K562 (cell line): ENCODE data around the gene VPS18. TPM values are rescaled to one million over a fixed set of nuclear protein-coding genes. Genes with fewer than 3 reads are reported as not detected.
A peak's percentile ranks its signal among the peaks of the same experiment; 100 is the strongest.

Experiments used
- ATAC-seq: fragments of 200-7000 bp; cut with Tn5 transposase; 3 replicates; pipeline ENCODE4 v1.9.1; 2020; ENCODE audit warnings: moderate library complexity
- BruUV-seq: library from RNA; stranded (reverse); fragments of 400-500 nt; replicated peaks from 2 replicates; lab custom pipeline; 2021; lab: Mats Ljungman, UMichigan
- CTCF ChIA-PET: fragments of 300-600 bp; formaldehyde crosslinking; extraction: SDS; loops from one replicate; lab custom pipeline; 2021; ENCODE audit warnings: low intra/inter-chr PET ratio; lab: Yijun Ruan, JAX
- POLR2A ChIA-PET: fragments of 300-600, 350-650 bp; sonication (Branson Sonifier 250); formaldehyde crosslinking; extraction: SDS; loops from one replicate; lab custom pipeline; 2021; ENCODE audit warnings: antibody characterized with exemption, inconsistent platforms; lab: Yijun Ruan, JAX
- DNase-seq, 4 experiments: peaks; one replicate each; pipeline versions ENCODE4 v3.0.0 to v3.0.0-alpha.2; 2011 to 2018; ENCODE audit warnings: low spot score in 3 of 4, mixed read lengths in 3 of 4; ENCODE audit errors: extremely low read depth in 1 of 4
- FAIRE-seq: peaks from 2 replicates; lab custom pipeline; 2011; peaks lifted over from hg19 to GRCh38; lab: Jason Lieb, UNC
- H2AFZ ChIP-seq: 2 replicates; pipeline ENCODE4 v1.6.0; 2011; ENCODE audit warnings: low read depth, low read length, control low read depth, inconsistent platforms
- H3K27ac ChIP-seq: fragments of 200-600 bp; 3 replicates; pipeline ENCODE4 v1.8.0; 2011; ENCODE audit warnings: low read depth, mild to moderate bottlenecking, control low read depth, inconsistent platforms, low read length, moderate library complexity, mixed read lengths; ENCODE audit errors: extremely low read depth
- H3K27me3 ChIP-seq, 2 experiments: fragments of 300-600 bp in 1 of 2; 2 replicates in 1 of 2; 3 replicates in 1 of 2; pipeline versions ENCODE4 v1.6.0 to v1.8.0; 2011; ENCODE audit warnings: inconsistent platforms in 2 of 2, low read length in 2 of 2, mild to moderate bottlenecking in 1 of 2, mixed read lengths in 1 of 2, moderate library complexity in 1 of 2; ENCODE audit not compliant: control insufficient read depth in 2 of 2, insufficient read depth in 2 of 2
- H3K36me3 ChIP-seq: fragments of 300-600 bp; 3 replicates; pipeline ENCODE4 v1.8.0; 2011; ENCODE audit warnings: mild to moderate bottlenecking, low read length, inconsistent platforms; ENCODE audit not compliant: control insufficient read depth, insufficient read depth
- H3K4me1 ChIP-seq, 2 experiments: fragments of 200-600 bp in 1 of 2; replicated peaks in 1 of 2; 2 replicates in 1 of 2; 3 replicates in 1 of 2; pipeline versions ENCODE4 v1.5.1 to v1.8.0; 2011; ENCODE audit warnings: inconsistent platforms in 2 of 2, low read length in 2 of 2, mild to moderate bottlenecking in 1 of 2, mixed read lengths in 1 of 2, moderate library complexity in 1 of 2; ENCODE audit not compliant: control insufficient read depth in 2 of 2, insufficient read depth in 2 of 2
- H3K4me2 ChIP-seq: 2 replicates; pipeline ENCODE4 v1.6.1; 2011; ENCODE audit warnings: low read length, control low read depth, inconsistent platforms, mixed read lengths; ENCODE audit not compliant: insufficient read depth
- H3K4me3 ChIP-seq: fragments of 200-600 bp; sonication (generic), shearing (Covaris generic); 2 replicates; pipeline ENCODE4 v1.5.1; 2016; ENCODE audit warnings: control low read depth, inconsistent platforms
- H3K79me2 ChIP-seq: fragments of 200-600 bp; 3 replicates; pipeline ENCODE4 v1.8.0; 2011; ENCODE audit warnings: low read length, inconsistent platforms; ENCODE audit not compliant: control insufficient read depth, insufficient read depth
- H3K9ac ChIP-seq, 2 experiments: 2 replicates each; pipeline versions ENCODE4 v1.6.0 to v1.6.1; 2011; ENCODE audit warnings: low read depth in 2 of 2, low read length in 2 of 2, control low read depth in 1 of 2, inconsistent platforms in 1 of 2, mild to moderate bottlenecking in 1 of 2, mixed read lengths in 1 of 2; ENCODE audit not compliant: insufficient read depth in 1 of 2
- H3K9me1 ChIP-seq: one replicate; pipeline ENCODE4 v1.6.0; 2011; ENCODE audit warnings: inconsistent platforms, mild to moderate bottlenecking, low read length, moderate library complexity; ENCODE audit not compliant: control insufficient read depth, insufficient read depth
- H3K9me3 ChIP-seq: replicated peaks from 2 replicates; pipeline ENCODE4 v1.5.1; 2011; ENCODE audit warnings: low read depth, low read length, inconsistent platforms; ENCODE audit not compliant: control insufficient read depth, insufficient read depth
- H4K20me1 ChIP-seq: replicated peaks from 2 replicates; pipeline ENCODE4 v1.6.1; 2011; ENCODE audit warnings: low read length, inconsistent platforms, mixed read lengths; ENCODE audit not compliant: control insufficient read depth, insufficient read depth
- JUN ChIP-seq, 2 experiments: sonication (generic) in 1 of 2; formaldehyde crosslinking in 1 of 2; IDR thresholded peaks; 2 replicates each; pipeline versions ENCODE4 v1.6.1 to v1.8.0; 2012 to 2022; ENCODE audit warnings: borderline replicate concordance in 2 of 2, mild to moderate bottlenecking in 2 of 2, improper control_type of control experiment in 1 of 2, low read depth in 1 of 2, low read length in 1 of 2, missing genetic modification reagents in 1 of 2
- KAT7 ChIP-seq: sonication (generic); formaldehyde crosslinking; IDR thresholded peaks from 2 replicates; pipeline ENCODE4 v1.8.0; 2022; ENCODE audit warnings: missing genetic modification reagents, mild to moderate bottlenecking, borderline replicate concordance
- KDM2B ChIP-seq: fragments of 250-450 bp; sonication (Bioruptor Pico); IDR thresholded peaks from 2 replicates; pipeline ENCODE4 v1.8.0; 2021; ENCODE audit warnings: mild to moderate bottlenecking, moderate library complexity
- NCOA6 ChIP-seq: fragments of 450-650 bp; IDR thresholded peaks from 2 replicates; pipeline ENCODE4 v1.6.1; 2017; ENCODE audit warnings: mild to moderate bottlenecking
- RUNX1 ChIP-seq: sonication (generic); IDR thresholded peaks from 2 replicates; pipeline ENCODE4 v1.6.1; 2016; ENCODE audit warnings: antibody characterized with exemption, low read depth
- SP2 ChIP-seq: IDR thresholded peaks from 2 replicates; pipeline ENCODE4 v1.6.1; 2011; ENCODE audit warnings: mild to moderate bottlenecking, low read depth, low read length, moderate library complexity; ENCODE audit not compliant: poor library complexity, severe bottlenecking; ENCODE audit errors: extremely low read depth
- TEAD1 ChIP-seq, 2 experiments: fragments of 450-650 bp in 1 of 2; sonication (generic) in 1 of 2; formaldehyde crosslinking; IDR thresholded peaks; 2 replicates each; pipeline versions ENCODE4 v1.4.0 to v1.8.0; 2020 to 2022; ENCODE audit warnings: mild to moderate bottlenecking in 2 of 2, missing genetic modification reagents in 1 of 2
- U2AF1 ChIP-seq: fragments of 200-400 bp; formaldehyde crosslinking; optimal IDR thresholded peaks from 2 replicates; pipeline ENCODE3; 2017; ENCODE audit warnings: mild to moderate bottlenecking, low read depth, low read length, moderate library complexity
- WGBS: fragments of 100-300 bp; shearing (Covaris generic); methylation state at CpG from one replicate; pipeline ENCODE4 v1.1.6; 2016; ENCODE audit warnings: low coverage, mixed read lengths; ENCODE audit not compliant: insufficient coverage; ENCODE audit errors: missing lambda C conversion rate; 5-methylcytosine and 5-hydroxymethylcytosine counted together
- in situ Hi-C: fragments of 300-500 bp; cut with MboI; formaldehyde crosslinking; loops from 4 replicates; pipeline ENCODE4 v1.15.0; 2018; ENCODE audit warnings: inconsistent platforms, mixed read lengths
- intact Hi-C: fragments of 100-400 bp; cut with micrococcal nuclease; formaldehyde crosslinking; loops from 2 replicates; pipeline ENCODE4 v1.14.2; 2022
- polyA plus RNA-seq, 8 experiments: library from polyadenylated mRNA; depleted of rRNA in 4 of 8; stranded (reverse) in 5 of 8; unstranded in 3 of 8; fragments of >200 nt; fragmentation: Nextera tagmentation in 2 of 8; fragmentation: Illumina TruSeq in 1 of 8; extraction: Ambion mirVana in 2 of 8; extraction: Trizol in 1 of 8; gene quantifications; 2 replicates each; pipeline versions ENCODE4 v1.2.1 to v1.2.3, GENCODE V29; 2011 to 2014; ENCODE audit warnings: inconsistent platforms in 1 of 8, missing spikeins in 1 of 8
- total RNA-seq, 7 experiments: library from RNA; depleted of rRNA in 6 of 7; stranded (reverse); fragments of >200 nt in 6 of 7; fragmentation: Illumina TruSeq in 2 of 7; extraction: Trizol in 2 of 7; gene quantifications; 2 replicates each; pipeline versions ENCODE4 v1.2.1 to v1.2.3, GENCODE V29; 2011 to 2021; ENCODE audit warnings: low replicate concordance in 1 of 7
- TF ChIP-seq, protein P1 (sequence below): sonication (generic); formaldehyde crosslinking; IDR thresholded peaks from 2 replicates; pipeline ENCODE4 v1.8.0; 2022; ENCODE audit warnings: mild to moderate bottlenecking, missing genetic modification reagents
- TF ChIP-seq, protein P2 (sequence below), 2 experiments: IDR thresholded peaks; 2 replicates each; pipeline ENCODE4 v1.6.1; 2012; ENCODE audit warnings: improper control_type of control experiment in 2 of 2, low read depth in 2 of 2, low read length in 2 of 2, borderline replicate concordance in 1 of 2

The VPS18 gene
- total and polyA plus RNA-seq, 9 of the 15 experiments (the other 6 are each of a cell fraction or from before 2014, with no cell fraction given) = 0.73 to 19.9 (median 8.5) TPM

DNA sequence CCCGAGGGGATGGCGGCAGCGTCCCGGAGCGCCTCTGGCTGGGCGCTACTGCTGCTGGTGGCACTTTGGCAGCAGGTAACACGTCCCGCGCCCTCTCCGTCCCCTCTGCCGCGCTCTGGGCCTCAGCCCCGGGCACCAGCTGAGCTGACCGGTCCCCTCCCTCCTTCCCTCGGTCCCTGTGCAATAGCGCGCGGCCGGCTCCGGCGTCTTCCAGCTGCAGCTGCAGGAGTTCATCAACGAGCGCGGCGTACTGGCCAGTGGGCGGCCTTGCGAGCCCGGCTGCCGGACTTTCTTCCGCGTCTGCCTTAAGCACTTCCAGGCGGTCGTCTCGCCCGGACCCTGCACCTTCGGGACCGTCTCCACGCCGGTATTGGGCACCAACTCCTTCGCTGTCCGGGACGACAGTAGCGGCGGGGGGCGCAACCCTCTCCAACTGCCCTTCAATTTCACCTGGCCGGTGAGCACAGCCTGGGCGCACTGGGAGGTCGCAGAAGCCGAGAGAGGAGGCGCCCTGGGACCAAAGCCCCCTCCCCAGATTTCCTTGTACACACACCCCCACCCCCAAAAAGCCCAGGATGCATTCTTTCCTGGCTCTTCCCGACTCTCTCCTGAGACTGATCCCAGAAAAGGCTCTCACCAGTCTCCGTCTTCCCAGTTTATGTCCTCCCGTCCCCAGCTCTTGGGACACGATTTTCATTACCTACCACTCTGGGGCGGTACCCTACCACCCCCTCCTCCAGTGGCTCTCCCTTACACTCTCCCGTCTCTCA, 35.6 kb downstream of the VPS18 start:
- Histone ChIP-seq H3K27me3 (peaks cover 0 to 19% of the 10 kb centered on the region in 2 experiments; a peak in 2 of 5 replicates), H4K20me1 (0 out of 2 replicates have a peak, but pooled peaks cover 4% of the 10 kb centered on the region), H3K27ac (no peak overlapping the region), H3K79me2 (no peaks in the 10 kb centered on the region), H2AFZ (peak overlapping the region; percentile 94), H3K9me3 (no peaks in the 10 kb centered on the region), H3K9me1 (no peaks in the 10 kb centered on the region), H3K4me1 (peaks cover 15 to 69% of the 10 kb centered on the region in 2 experiments), H3K9ac (peak overlapping the region in 1 of 2 experiments; percentile 92; a peak in 2 of 4 replicates), H3K36me3 (no peaks in the 10 kb centered on the region), H3K4me2 (peak overlapping the region; percentile 75), H3K4me3 (peak overlapping the region; percentile 54)
- ChIA-PET POLR2A (interaction anchor here (0.6 to 1.5 kb wide), 7 partner anchors 10 to 187 kb away, joined by 3 to 7 read pairs (median 3); partner anchors contain the start of gene INO80), CTCF (interaction anchor here (0.8 kb wide), 1 partner anchor 255 kb away, joined by 3 read pairs; no protein-coding TSS in a partner anchor)
- peak; percentile 71 for ATAC-seq
- WGBS = 2% methylated on average over 42 of the region's 56 CpGs
- BruUV-seq = no TSS peak
- peak; percentile 46 for FAIRE-seq
- in situ Hi-C loops (no loop called here), intact Hi-C loops (no loop called here)
- peak; percentile 39 to 71 (median 51) for DNase-seq
- TF ChIP-seq U2AF1 (peak; percentile 42), NCOA6 (peak; percentile 61; the same call in 1 of the 2 replicates), TEAD1 (CRISPR knock-in tag; IDR thresholded peaks at IDR 0.05) (0 out of 4 replicates have a peak, but pooled peaks of 1 of the 2 experiments have one; percentile 29), KDM2B (CRISPR knock-in tag) (peak; percentile 77; the same call in 1 of the 2 replicates), SP2 (no peak), RUNX1 (no peak), KAT7 (CRISPR knock-in tag) (0 out of 2 replicates have a peak, but pooled peaks have one; percentile 35), JUN (IDR thresholded peaks at IDR 0.05; ENCODE audit: borderline replicate concordance, low read depth, low read length) (no peak), JUN (CRISPR knock-in tag; IDR thresholded peaks at IDR 0.05; ENCODE audit: borderline replicate concordance) (no peak)
- TF ChIP-seq, protein P1, sequence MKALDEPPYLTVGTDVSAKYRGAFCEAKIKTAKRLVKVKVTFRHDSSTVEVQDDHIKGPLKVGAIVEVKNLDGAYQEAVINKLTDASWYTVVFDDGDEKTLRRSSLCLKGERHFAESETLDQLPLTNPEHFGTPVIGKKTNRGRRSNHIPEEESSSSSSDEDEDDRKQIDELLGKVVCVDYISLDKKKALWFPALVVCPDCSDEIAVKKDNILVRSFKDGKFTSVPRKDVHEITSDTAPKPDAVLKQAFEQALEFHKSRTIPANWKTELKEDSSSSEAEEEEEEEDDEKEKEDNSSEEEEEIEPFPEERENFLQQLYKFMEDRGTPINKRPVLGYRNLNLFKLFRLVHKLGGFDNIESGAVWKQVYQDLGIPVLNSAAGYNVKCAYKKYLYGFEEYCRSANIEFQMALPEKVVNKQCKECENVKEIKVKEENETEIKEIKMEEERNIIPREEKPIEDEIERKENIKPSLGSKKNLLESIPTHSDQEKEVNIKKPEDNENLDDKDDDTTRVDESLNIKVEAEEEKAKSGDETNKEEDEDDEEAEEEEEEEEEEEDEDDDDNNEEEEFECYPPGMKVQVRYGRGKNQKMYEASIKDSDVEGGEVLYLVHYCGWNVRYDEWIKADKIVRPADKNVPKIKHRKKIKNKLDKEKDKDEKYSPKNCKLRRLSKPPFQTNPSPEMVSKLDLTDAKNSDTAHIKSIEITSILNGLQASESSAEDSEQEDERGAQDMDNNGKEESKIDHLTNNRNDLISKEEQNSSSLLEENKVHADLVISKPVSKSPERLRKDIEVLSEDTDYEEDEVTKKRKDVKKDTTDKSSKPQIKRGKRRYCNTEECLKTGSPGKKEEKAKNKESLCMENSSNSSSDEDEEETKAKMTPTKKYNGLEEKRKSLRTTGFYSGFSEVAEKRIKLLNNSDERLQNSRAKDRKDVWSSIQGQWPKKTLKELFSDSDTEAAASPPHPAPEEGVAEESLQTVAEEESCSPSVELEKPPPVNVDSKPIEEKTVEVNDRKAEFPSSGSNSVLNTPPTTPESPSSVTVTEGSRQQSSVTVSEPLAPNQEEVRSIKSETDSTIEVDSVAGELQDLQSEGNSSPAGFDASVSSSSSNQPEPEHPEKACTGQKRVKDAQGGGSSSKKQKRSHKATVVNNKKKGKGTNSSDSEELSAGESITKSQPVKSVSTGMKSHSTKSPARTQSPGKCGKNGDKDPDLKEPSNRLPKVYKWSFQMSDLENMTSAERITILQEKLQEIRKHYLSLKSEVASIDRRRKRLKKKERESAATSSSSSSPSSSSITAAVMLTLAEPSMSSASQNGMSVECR (CRISPR knock-in tag) = peak; percentile 17; the same call in 1 of the 2 replicates
- TF ChIP-seq, protein P2, sequence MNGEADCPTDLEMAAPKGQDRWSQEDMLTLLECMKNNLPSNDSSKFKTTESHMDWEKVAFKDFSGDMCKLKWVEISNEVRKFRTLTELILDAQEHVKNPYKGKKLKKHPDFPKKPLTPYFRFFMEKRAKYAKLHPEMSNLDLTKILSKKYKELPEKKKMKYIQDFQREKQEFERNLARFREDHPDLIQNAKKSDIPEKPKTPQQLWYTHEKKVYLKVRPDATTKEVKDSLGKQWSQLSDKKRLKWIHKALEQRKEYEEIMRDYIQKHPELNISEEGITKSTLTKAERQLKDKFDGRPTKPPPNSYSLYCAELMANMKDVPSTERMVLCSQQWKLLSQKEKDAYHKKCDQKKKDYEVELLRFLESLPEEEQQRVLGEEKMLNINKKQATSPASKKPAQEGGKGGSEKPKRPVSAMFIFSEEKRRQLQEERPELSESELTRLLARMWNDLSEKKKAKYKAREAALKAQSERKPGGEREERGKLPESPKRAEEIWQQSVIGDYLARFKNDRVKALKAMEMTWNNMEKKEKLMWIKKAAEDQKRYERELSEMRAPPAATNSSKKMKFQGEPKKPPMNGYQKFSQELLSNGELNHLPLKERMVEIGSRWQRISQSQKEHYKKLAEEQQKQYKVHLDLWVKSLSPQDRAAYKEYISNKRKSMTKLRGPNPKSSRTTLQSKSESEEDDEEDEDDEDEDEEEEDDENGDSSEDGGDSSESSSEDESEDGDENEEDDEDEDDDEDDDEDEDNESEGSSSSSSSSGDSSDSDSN (IDR thresholded peaks at IDR 0.05; ENCODE audit: borderline replicate concordance in 1 of 2, low read depth in 2 of 2, low read length in 2 of 2) = peak; percentile 85 to 94; a peak in 2 of 4 replicates
